HL-60 (cell line): ENCODE measurements around the gene ZBTB7B.

Experiments
- DNase-seq, 2 experiments: peaks; one replicate each; pipeline ENCODE4 v3.0.0-alpha.2; 2010 to 2020; ENCODE audit warnings: low read depth in 1 of 2, low spot score in 1 of 2
- H3K27ac ChIP-seq: fragments of 250-450 bp; sonication (Bioruptor Pico); replicated peaks from 2 replicates; pipeline ENCODE4 v1.5.1; 2020; ENCODE audit warnings: mild to moderate bottlenecking, moderate library complexity
- H3K27me3 ChIP-seq: fragments of 250-450 bp; sonication (Bioruptor Pico); 2 replicates; pipeline ENCODE4 v1.5.1; 2021; ENCODE audit warnings: mild to moderate bottlenecking, moderate library complexity; ENCODE audit not compliant: insufficient read depth, poor library complexity, severe bottlenecking
- H3K4me3 ChIP-seq: replicated peaks from 2 replicates; pipeline ENCODE4 v1.5.1; 2011; ENCODE audit warnings: mild to moderate bottlenecking, control low read depth, low read length; ENCODE audit not compliant: insufficient read depth
- CTCF ChIP-seq: IDR thresholded peaks from one replicate; pipeline ENCODE4 v1.5.1; 2011; ENCODE audit warnings: low read length, control low read depth, inconsistent platforms; ENCODE audit not compliant: insufficient read depth
- GABPA ChIP-seq: IDR thresholded peaks from 2 replicates; pipeline ENCODE4 v1.6.1; 2012; ENCODE audit warnings: low read depth
- POLR2AphosphoS5 ChIP-seq: IDR thresholded peaks from 2 replicates; pipeline ENCODE4 v1.6.1; 2012; ENCODE audit warnings: low read depth
- REST ChIP-seq: IDR thresholded peaks from 2 replicates; pipeline ENCODE4 v1.6.1; 2012; ENCODE audit warnings: low read depth; ENCODE audit not compliant: insufficient replicate concordance
- SPI1 ChIP-seq: IDR thresholded peaks from 2 replicates; pipeline ENCODE4 v1.6.1; 2012; ENCODE audit warnings: low read depth, mild to moderate bottlenecking, borderline replicate concordance

Gene ZBTB7B

GRCh38 chr1:155051777-155052398, 49.3 kb downstream of the ZBTB7B start:
- Histone ChIP-seq H3K27me3 (no peaks in the 10 kb centered on the region), H3K27ac (peak overlapping the region; percentile 75), H3K4me3 (peak overlapping the region; percentile 91)
- DNase-seq, result peak; percentile 55 to 67
- TF ChIP-seq GABPA (no peak), SPI1 (no peak), CTCF (no peak), POLR2AphosphoS5 (no peak), REST (no peak)

GRCh38 chr1:155052439-155053395, 50.1 kb downstream of the ZBTB7B start:
- TF ChIP-seq POLR2AphosphoS5 (no peak), SPI1 (no peak), CTCF (peak; percentile 26)
- Histone ChIP-seq H3K27ac (peak overlapping the region; percentile 75), H3K4me3 (peak overlapping the region; percentile 91), H3K27me3 (no peaks in the 10 kb centered on the region)
- DNase-seq, result peak in 1 of 2 experiments; percentile 58

- peak overlapping the region; percentile 54 for H3K27ac ChIP-seq
- no peak for DNase-seq
- no peaks in the 10 kb centered on the region for H3K27me3 ChIP-seq
- no peak for TF ChIP-seq SPI1
- no peak for TF ChIP-seq CTCF
- TF ChIP-seq GABPA, result no peak
- no peak for TF ChIP-seq POLR2AphosphoS5
- no peak for TF ChIP-seq REST
- H3K4me3 ChIP-seq, result no peak overlapping the region
Measured at GRCh38 chr1:155053531-155054105, 51.0 kb downstream of the ZBTB7B start.
